Fibroblast of gingiva (primary cell): ENCODE data around the gene PCDHB16.
"Not testable (repeated sequence)": the region's sequence is repeated elsewhere in the genome, so short reads cannot be mapped to it uniquely, and the experiment has no call there.

Source experiments
- DNase-seq: peaks from one replicate; pipeline ENCODE4 v3.0.0-alpha.2; 2011; ENCODE audit warnings: low read depth

The PCDHB16 gene

DNA sequence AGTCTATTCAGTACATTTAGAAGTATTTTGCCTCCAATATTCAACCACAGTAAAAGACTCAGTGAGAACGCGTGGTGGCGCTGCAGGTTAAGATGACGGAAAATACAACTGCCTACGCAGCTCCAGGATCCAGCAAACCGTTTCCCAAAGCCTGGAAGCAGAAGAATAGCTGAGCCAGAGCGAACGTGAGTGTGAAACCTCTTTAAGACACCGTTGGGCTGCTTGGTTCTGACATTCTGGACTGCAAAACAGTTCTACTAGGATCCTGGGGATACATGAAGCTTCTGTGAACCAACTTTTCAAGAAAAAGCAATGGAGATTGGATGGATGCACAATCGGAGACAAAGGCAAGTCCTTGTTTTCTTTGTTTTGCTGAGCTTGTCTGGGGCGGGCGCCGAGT lies at the start of gene PCDHB16:
Gene PCDHB16, plus strand, starts transcription at position 140 of the 400 bp plus-strand sequence. Its CDS starts 173 bp downstream, at position 313.
- DNase-seq = no peak

DNA sequence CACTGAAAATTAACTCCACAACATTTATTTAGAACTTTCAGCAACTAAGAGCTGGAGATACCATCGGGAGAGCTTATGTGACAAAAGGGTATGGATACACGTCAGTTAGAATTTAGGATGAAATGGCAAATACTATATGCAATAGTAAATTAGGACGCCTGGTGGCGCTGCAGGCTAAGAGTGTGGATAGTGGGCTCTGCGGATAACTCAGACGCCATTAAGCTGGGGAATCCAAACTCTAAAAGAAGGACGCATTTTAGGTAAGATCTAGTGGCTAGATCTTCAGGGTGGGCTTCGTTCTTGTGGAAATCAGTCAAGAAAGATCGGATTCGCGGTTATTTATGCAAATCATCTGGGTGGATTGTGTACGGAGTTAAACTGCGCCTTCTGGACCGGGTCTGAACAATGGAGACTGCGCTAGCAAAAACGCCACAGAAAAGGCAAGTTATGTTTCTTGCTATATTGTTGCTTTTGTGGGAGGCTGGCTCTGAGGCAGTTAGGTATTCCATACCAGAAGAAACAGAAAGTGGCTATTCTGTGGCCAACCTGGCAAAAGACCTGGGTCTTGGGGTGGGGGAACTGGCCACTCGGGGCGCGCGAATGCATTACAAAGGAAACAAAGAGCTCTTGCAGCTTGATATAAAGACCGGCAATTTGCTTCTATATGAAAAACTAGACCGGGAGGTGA lies 47.0 kb upstream of the PCDHB16 start, which contains the start of gene PCDHB5:
Gene PCDHB5, plus strand, starts transcription at position 177 of the 688 bp plus-strand sequence. Its CDS starts 229 bp downstream, at position 406.
- DNase-seq = no peak

DNA sequence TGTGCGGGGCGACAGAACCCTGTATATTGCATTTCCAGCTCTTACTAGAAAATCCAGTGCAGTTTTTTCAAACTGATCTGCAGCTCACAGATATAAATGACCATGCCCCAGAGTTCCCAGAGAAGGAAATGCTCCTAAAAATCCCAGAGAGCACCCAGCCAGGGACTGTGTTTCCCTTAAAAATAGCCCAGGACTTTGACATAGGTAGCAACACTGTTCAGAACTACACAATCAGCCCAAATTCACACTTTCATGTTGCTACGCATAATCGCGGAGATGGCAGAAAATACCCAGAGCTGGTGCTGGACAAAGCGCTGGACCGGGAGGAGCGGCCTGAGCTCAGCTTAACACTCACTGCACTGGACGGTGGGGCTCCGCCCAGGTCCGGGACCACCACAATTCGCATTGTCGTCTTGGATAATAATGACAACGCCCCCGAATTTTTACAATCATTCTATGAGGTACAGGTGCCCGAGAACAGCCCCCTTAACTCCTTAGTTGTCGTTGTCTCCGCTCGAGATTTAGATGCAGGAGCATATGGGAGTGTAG lies 46.4 kb upstream of the PCDHB16 start:
- no peak for DNase-seq

DNA sequence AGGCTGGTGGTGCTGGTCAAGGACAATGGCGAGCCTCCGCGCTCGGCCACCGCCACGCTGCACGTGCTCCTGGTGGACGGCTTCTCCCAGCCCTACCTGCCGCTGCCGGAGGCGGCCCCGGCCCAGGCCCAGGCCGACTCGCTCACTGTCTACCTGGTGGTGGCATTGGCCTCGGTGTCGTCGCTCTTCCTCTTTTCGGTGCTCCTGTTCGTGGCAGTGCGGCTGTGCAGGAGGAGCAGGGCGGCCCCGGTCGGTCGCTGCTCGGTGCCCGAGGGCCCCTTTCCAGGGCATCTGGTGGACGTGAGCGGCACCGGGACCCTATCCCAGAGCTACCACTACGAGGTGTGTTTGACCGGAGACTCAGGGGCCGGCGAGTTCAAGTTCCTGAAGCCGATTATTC lies 44.8 kb upstream of the PCDHB16 start:
- not testable (repeated sequence) for DNase-seq

DNA sequence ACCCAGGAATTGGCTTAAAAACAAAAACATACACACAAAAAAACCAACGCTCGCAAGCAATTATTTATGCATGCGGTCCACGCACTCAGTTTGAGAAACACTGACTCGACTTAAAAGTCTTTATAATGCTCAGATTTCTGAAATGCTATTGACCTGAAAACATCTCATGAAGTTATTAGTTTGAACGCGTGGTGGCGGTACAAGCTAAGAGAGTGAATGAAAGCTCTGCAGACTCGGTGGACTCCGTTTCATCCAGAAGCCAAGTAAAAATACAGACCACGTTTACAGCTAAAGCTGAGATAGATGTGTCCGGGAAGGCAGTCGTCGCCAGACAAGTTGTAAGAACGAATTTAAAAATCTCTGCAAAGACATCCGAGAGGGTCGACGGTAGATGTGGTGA lies 32.4 kb upstream of the PCDHB16 start, which contains the start of gene PCDHB6:
Gene PCDHB6, plus strand, starts transcription at position 246 of the 400 bp plus-strand sequence. CDS start 201 bp downstream, outside the sequence.
- DNase-seq = no peak

DNA sequence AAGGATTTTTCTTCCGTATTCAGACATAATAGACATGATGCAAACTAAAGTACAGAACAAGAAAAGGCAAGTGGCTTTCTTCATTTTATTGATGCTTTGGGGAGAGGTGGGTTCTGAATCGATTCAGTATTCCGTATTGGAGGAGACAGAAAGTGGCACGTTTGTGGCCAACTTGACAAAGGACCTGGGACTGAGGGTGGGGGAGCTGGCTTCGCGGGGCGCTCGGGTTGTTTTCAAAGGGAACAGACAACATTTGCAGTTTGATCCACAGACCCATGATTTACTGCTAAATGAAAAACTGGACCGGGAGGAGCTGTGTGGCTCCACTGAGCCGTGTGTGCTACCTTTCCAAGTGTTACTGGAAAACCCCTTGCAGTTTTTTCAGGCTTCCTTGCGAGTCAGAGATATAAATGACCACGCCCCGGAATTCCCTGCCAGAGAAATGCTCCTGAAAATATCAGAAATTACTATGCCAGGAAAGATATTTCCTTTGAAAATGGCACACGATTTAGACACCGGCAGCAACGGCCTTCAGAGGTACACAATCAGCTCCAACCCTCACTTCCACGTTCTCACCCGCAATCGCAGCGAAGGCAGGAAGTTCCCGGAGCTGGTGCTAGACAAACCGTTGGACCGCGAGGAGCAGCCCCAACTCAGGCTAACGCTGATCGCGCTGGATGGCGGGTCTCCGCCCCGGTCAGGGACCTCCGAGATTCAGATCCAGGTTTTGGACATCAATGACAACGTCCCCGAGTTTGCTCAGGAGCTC lies 31.8 kb upstream of the PCDHB16 start:
- DNase-seq = no peak

DNA sequence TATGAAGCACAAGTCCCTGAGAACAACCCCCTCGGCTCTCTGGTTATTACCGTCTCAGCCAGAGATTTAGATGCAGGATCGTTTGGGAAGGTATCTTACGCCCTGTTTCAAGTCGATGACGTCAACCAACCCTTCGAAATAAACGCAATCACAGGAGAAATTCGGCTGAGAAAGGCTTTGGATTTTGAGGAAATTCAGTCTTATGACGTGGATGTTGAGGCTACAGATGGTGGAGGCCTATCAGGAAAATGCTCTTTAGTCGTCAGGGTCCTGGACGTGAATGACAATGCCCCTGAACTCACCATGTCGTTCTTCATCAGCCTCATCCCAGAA lies 31.2 kb upstream of the PCDHB16 start:
- no peak for DNase-seq

DNA sequence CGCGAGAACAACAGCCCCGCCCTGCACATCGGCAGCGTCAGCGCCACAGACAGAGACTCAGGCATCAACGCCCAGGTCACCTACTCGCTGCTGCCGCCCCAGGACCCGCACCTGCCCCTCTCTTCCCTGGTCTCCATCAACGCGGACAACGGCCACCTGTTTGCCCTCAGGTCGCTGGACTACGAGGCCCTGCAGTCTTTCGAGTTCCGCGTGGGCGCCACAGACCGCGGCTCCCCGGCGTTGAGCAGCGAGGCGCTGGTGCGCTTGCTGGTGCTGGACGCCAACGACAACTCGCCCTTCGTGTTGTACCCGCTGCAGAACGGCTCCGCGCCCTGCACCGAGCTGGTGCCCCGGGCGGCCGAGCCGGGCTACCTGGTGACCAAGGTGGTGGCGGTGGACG lies 30.6 kb upstream of the PCDHB16 start:
- DNase-seq = not testable (repeated sequence)

DNA sequence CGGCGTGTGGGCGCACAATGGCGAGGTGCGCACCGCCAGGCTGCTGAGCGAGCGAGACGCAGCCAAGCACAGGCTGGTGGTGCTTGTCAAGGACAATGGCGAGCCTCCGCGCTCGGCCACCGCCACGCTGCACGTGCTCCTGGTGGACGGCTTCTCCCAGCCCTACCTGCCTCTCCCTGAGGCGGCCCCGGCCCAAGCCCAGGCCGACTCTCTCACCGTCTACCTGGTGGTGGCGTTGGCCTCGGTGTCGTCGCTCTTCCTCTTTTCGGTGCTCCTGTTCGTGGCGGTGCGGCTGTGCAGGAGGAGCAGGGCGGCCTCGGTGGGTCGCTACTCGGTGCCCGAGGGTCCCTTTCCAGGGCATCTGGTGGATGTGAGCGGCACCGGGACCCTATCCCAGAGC lies 30.1 kb upstream of the PCDHB16 start:
- not testable (repeated sequence) for DNase-seq

DNA sequence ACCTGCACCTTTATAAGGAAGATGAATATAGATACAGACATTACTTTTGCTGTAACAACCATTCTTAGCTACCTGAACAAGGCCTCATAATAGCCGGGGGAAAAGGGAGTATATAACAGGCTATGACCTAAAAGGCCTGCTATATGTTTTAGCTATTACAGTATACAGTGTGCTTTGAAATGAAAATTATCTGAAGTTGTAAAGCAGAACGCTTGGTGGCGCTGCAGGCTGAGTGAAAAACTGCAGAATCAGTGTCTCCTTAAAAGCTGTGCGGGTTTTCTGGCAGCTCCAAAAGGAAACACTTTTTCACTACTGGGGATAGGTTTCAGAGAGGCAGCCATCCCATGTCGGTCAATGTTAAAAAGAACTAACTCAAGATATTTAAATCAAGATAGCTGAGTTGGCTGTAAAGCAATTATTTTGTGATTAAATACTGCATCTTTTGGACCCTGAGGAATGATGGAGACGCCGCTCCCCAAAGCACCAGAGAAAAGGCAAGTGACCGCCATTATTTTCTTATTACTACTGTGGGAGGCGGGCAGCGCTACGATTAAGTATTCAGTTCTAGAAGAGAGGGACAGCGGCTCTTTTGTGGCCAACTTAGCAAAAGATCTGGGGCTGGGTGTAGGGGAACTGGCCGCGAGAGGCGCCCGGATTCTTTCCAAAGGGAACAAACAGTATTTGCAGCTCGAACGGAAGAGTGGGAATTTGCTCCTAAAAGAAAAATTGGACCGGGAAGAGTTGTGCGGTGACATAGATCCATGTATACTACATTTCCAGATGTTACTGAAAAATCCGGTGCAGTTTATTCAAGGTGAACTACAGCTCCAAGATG lies 26.4 kb upstream of the PCDHB16 start:
- no peak for DNase-seq

DNA sequence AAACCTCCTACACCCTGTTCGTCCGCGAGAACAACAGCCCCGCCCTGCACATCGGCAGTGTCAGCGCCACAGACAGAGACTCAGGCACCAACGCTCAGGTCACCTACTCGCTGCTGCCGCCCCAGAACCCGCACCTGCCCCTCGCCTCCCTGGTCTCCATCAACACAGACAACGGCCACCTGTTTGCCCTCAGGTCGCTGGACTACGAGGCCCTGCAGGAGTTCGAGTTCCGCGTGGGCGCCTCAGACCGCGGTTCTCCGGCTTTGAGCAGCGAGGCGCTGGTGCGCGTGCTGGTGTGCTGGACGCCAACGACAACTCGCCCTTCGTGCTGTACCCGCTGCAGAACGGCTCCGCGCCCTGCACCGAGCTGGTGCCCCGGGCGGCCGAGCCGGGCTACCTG lies 24.8 kb upstream of the PCDHB16 start:
- not testable (repeated sequence) for DNase-seq

DNA sequence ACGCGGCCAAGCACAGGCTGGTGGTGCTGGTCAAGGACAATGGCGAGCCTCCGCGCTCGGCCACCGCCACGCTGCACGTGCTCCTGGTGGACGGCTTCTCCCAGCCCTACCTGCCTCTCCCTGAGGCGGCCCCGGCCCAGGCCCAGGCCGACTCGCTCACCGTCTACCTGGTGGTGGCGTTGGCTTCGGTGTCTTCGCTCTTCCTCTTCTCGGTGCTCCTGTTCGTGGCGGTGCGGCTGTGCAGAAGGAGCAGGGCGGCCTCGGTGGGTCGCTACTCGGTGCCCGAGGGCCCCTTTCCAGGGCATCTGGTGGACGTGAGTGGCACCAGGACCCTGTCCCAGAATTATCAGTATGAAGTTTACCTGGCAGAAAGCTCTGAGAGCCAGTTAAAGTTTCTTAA lies 24.3 kb upstream of the PCDHB16 start:
- not testable (repeated sequence) for DNase-seq

DNA sequence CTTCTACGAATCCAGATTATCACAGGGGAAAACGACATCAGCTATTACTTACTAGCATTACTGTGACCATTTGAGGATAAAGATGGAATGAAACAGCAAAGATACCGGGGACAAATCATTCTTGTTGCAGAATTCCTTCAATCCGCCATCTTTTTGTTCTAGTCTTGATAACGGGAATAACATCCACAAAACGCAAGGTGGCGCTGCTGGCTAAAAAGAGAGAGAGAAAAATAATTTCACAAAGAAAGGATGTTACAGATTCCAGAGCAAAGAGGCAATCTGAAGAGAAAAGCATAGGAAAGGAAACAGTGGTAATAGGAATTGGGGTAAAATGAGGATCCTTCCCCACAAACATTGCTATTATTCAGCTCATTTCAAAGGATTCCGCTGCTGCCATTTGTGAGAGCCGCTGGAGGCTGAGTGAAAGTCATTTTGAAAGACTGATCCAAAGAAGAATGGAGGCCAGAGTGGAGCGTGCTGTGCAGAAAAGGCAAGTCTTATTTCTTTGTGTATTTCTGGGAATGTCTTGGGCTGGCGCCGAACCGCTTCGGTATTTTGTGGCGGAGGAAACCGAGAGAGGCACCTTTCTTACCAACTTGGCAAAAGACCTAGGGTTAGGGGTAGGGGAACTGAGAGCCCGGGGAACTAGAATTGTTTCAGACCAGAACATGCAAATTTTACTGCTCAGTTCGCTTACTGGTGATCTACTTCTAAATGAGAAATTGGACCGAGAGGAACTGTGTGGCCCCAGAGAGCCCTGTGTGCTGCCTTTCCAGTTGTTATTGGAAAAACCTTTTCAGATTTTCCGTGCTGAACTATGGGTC lies 9.6 kb upstream of the PCDHB16 start, which contains the start of gene PCDHB7:
Gene PCDHB7, plus strand, starts transcription at position 264 of the 824 bp plus-strand sequence. Its CDS starts 192 bp downstream, at position 456.
- DNase-seq = no peak

DNA sequence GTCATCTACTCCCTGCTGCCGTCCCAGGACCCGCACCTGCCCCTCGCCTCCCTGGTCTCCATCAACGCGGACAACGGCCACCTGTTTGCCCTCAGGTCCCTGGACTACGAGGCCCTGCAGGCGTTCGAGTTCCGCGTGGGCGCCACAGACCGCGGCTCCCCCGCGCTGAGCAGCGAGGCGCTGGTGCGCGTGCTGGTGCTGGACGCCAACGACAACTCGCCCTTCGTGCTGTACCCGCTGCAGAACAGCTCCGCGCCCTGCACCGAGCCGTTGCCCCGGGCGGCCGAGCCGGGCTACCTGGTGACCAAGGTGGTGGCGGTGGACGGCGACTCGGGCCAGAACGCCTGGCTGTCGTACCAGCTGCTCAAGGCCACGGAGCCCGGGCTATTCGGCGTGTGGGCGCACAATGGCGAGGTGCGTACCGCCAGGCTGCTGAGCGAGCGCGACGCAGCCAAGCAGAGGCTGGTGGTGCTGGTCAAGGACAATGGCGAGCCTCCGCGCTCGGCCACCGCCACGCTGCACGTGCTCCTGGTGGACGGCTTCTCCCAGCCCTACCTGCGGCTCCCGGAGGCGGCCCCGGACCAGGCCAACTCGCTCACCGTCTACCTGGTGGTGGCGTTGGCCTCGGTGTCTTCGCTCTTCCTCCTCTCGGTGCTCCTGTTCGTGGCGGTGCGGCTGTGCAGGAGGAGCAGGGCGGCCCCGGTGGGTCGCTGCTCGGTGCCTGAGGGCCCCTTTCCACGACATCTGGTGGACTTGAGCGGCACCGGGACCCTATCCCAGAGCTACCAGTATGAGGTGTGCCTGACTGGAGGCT lies 7.7 kb upstream of the PCDHB16 start:
- not testable (repeated sequence) for DNase-seq

DNA sequence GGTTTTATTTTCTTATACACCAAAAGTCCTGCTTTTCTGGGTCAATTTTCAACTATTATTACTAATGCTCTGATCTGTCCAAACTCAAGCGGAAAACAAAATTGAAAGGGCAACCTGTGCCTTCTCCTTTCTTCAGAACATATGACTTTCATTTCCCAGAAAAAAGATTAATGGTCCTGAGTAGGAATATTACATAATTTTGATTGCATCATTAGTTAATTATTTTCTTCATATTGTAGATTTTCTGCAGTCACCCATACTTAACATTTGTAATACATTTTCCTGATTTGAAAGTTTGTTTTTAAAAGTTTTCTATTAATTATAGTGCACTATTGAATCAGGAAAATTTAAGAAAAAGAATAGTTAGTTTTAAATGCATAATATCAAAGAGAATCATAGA lies 6.3 kb upstream of the PCDHB16 start:
- DNase-seq = no peak

DNA sequence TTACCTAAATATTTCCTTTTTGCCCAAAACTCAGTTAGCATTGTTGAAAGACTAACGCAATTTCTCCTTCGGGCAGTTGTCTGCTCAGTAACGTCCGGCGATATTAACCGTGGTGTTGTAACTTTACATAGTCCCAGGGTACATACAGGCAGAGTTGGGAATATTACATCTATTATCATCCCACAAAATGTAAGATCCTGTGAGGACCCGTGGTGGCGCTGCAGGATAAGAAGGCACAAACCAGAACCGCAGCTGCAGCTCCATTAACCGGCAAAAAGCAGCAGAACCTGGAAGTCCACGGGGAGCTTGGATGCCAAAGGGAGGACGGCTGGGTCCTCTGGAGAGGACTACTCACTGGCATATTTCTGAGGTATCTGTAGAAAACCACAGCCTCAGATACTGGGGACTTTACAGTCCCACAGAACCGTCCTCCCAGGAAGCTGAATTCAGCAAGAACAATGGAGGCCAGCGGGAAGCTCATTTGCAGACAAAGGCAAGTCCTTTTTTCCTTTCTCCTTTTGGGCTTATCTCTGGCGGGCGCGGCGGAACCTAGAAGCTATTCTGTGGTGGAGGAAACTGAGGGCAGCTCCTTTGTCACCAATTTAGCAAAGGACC lies 4.5 kb upstream of the PCDHB16 start, which contains the start of gene PCDHB8:
Gene PCDHB8, plus strand, starts transcription at position 214 of the 615 bp plus-strand sequence. Its CDS starts 245 bp downstream, at position 459.
- DNase-seq = not testable (repeated sequence)

DNA sequence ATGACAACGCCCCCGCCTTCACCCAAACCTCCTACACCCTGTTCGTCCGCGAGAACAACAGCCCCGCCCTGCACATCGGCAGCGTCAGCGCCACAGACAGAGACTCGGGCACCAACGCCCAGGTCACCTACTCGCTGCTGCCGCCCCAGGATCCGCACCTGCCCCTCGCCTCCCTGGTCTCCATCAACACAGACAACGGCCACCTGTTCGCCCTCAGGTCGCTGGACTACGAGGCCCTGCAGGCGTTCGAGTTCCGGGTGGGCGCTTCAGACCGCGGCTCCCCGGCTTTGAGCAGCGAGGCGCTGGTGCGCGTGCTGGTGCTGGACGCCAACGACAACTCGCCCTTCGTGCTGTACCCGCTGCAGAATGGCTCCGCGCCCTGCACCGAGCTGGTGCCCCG lies 2.8 kb upstream of the PCDHB16 start:
- DNase-seq = not testable (repeated sequence)

DNA sequence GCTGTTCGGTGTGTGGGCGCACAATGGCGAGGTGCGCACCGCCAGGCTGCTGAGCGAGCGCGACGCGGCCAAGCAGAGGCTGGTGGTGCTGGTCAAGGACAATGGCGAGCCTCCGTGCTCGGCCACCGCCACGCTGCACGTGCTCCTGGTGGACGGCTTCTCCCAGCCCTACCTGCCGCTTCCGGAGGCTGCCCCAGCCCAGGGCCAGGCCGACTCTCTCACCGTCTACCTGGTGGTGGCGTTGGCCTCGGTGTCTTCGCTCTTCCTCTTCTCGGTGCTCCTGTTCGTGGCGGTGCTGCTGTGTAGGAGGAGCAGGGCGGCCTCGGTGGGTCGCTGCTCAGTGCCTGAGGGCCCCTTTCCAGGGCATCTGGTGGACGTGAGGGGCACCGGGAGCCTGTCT lies 2.3 kb upstream of the PCDHB16 start:
- not testable (repeated sequence) for DNase-seq

DNA sequence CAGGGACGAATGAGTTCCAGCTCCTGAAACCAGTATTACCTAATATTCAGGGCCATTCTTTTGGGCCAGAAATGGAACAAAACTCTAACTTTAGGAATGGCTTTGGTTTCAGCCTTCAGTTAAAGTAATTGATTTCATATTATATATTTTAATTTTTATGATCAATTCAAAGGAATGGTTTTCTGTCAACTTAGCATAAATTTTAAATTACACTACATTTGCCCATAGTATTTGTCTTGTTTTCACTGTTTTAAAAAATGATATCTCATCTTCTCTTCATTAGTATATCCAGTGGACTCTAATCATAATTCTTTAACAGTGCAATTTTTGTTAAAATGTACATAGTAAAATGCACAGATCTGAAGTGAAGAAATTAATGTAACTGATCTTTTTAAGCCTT lies 1.9 kb upstream of the PCDHB16 start:
- no peak for DNase-seq
